T-helper 1 cell (primary cell): ENCODE data around the gene SEMA6A.
A peak's percentile ranks its signal among the peaks of the same experiment; 100 is the strongest.

Source experiments
- DNase-seq, 5 donors: peaks; one replicate each; pipeline ENCODE4 v3.0.0-alpha.2; 2012 to 2020
- total RNA-seq, 4 donors: gene quantifications; one replicate each; lab custom pipeline; 2026; lab: John Stamatoyannopoulos, UW

Gene SEMA6A
- 0 reads per million in 4 donors for total RNA-seq

- DNase-seq, result peak in 1 of 5 donors; percentile 64
Measured at GRCh38 chr5:116574367-116575325, at the start of gene SEMA6A. TSS of gene SEMA6A (minus strand) at chr5:116574823. CDS start at chr5:116504944, 69,879 bp downstream.

- no peak for DNase-seq
Measured at GRCh38 chr5:116622375-116623050, 47.9 kb upstream of the SEMA6A start.

- DNase-seq, result no peak
Measured at GRCh38 chr5:116621599-116621998, 47.0 kb upstream of the SEMA6A start.

- DNase-seq, result no peak
Measured at GRCh38 chr5:116616876-116617275, 42.3 kb upstream of the SEMA6A start.

GRCh38 chr5:116614603-116614920 lies 39.9 kb upstream of the SEMA6A start:
- no peak for DNase-seq

GRCh38 chr5:116613445-116613844 lies 38.8 kb upstream of the SEMA6A start:
- DNase-seq, result no peak

- DNase-seq, result no peak
Measured at GRCh38 chr5:116612431-116612830, 37.8 kb upstream of the SEMA6A start.

GRCh38 chr5:116605310-116606070 lies 30.9 kb upstream of the SEMA6A start:
- DNase-seq, result no peak

- no peak for DNase-seq
Measured at GRCh38 chr5:116604805-116605204, 30.2 kb upstream of the SEMA6A start.

- DNase-seq, result no peak
Measured at GRCh38 chr5:116600876-116601275, 26.3 kb upstream of the SEMA6A start.

GRCh38 chr5:116598911-116599310 lies 24.3 kb upstream of the SEMA6A start:
- DNase-seq, result no peak

GRCh38 chr5:116595498-116595897 lies 20.9 kb upstream of the SEMA6A start:
- no peak for DNase-seq

GRCh38 chr5:116593340-116593739 lies 18.7 kb upstream of the SEMA6A start:
- no peak for DNase-seq

GRCh38 chr5:116585227-116585626 lies 10.6 kb upstream of the SEMA6A start:
- DNase-seq, result no peak

- no peak for DNase-seq
Measured at GRCh38 chr5:116583862-116584222, 9.2 kb upstream of the SEMA6A start.

- no peak for DNase-seq
Measured at GRCh38 chr5:116583085-116583861, 8.7 kb upstream of the SEMA6A start.

- DNase-seq, result no peak
Measured at GRCh38 chr5:116581910-116582309, 7.3 kb upstream of the SEMA6A start.

GRCh38 chr5:116579144-116579543 lies 4.5 kb upstream of the SEMA6A start:
- DNase-seq, result no peak

GRCh38 chr5:116578676-116579075 lies 4.1 kb upstream of the SEMA6A start:
- DNase-seq, result no peak

- peak in 1 of 5 donors; percentile 26 for DNase-seq
Measured at GRCh38 chr5:116577064-116577788, 2.6 kb upstream of the SEMA6A start.

- peak in 1 of 5 donors; percentile 35 for DNase-seq
Measured at GRCh38 chr5:116576053-116576713, 1.6 kb upstream of the SEMA6A start.
